DND-41 (cell line): ENCODE data around the gene CDK3.

Experiments used
- ATAC-seq: fragments of 200-7000 bp; cut with Tn5 transposase; 3 replicates; pipeline ENCODE4 v1.9.1; 2021; ENCODE audit warnings: low read depth; ENCODE audit not compliant: insufficient read depth
- DNase-seq: peaks from one replicate; pipeline ENCODE4 v3.0.0-alpha.2; 2020
- H2AFZ ChIP-seq: 2 replicates; pipeline ENCODE4 v1.6.0; 2012; ENCODE audit warnings: low read depth, low read length
- H3K27ac ChIP-seq: 2 replicates; pipeline ENCODE4 v1.5.1; 2012; ENCODE audit warnings: low read length, inconsistent platforms
- H3K27me3 ChIP-seq: fragments of 200-600 bp; sonication (generic); 2 replicates; pipeline ENCODE4 v1.6.0; 2012; ENCODE audit warnings: low read length, mild to moderate bottlenecking, inconsistent platforms; ENCODE audit not compliant: insufficient read depth, poor library complexity
- H3K36me3 ChIP-seq: 2 replicates; pipeline ENCODE4 v1.5.1; 2012; ENCODE audit warnings: low read length, inconsistent platforms; ENCODE audit not compliant: insufficient read depth
- H3K4me1 ChIP-seq: 2 replicates; pipeline ENCODE4 v1.5.1; 2012; ENCODE audit warnings: mild to moderate bottlenecking, low read length; ENCODE audit not compliant: insufficient read depth
- H3K4me2 ChIP-seq: 2 replicates; pipeline ENCODE4 v1.6.0; 2012; ENCODE audit warnings: mild to moderate bottlenecking, moderate library complexity, low read length, inconsistent platforms; ENCODE audit not compliant: insufficient read depth
- H3K4me3 ChIP-seq, 2 experiments: fragments of 200-600 bp in 1 of 2; shearing (Covaris generic) in 1 of 2; 2 replicates each; pipeline ENCODE4 v1.5.1; 2012 to 2016; ENCODE audit warnings: inconsistent platforms in 2 of 2, low read length in 2 of 2, mild to moderate bottlenecking in 2 of 2, low read depth in 1 of 2, moderate library complexity in 1 of 2
- H3K79me2 ChIP-seq: 2 replicates; pipeline ENCODE4 v1.6.0; 2012; ENCODE audit warnings: low read length, inconsistent platforms; ENCODE audit not compliant: insufficient read depth
- H3K9ac ChIP-seq: 2 replicates; pipeline ENCODE4 v1.6.0; 2012; ENCODE audit warnings: low read depth, mild to moderate bottlenecking, inconsistent platforms, low read length, moderate library complexity
- H3K9me3 ChIP-seq: 2 replicates; pipeline ENCODE4 v1.5.1; 2012; ENCODE audit warnings: low read length, moderate library complexity, mild to moderate bottlenecking, inconsistent platforms; ENCODE audit not compliant: insufficient read depth, severe bottlenecking
- H4K20me1 ChIP-seq: 2 replicates; pipeline ENCODE4 v1.6.0; 2012; ENCODE audit warnings: low read length; ENCODE audit not compliant: insufficient read depth
- CTCF ChIP-seq: IDR thresholded peaks from 2 replicates; pipeline ENCODE4 v1.5.1; 2012; ENCODE audit warnings: borderline replicate concordance, low read length, moderate library complexity, mild to moderate bottlenecking; ENCODE audit not compliant: poor library complexity, severe bottlenecking; ENCODE audit errors: extremely low read depth
- EZH2 ChIP-seq: IDR thresholded peaks from 3 replicates; pipeline ENCODE4 v1.6.1; 2012; ENCODE audit warnings: borderline replicate concordance, low read depth, mild to moderate bottlenecking, moderate library complexity, low read length, inconsistent platforms; ENCODE audit not compliant: severe bottlenecking

CDK3 gene

GRCh38 chr17:76053246-76054111 is 52.8 kb downstream of the CDK3 start:
- peaks cover 87% of the 10 kb centered on the region for H3K36me3 ChIP-seq
- TF ChIP-seq EZH2: no peak
- TF ChIP-seq CTCF: no peak
- H2AFZ ChIP-seq: no peak overlapping the region

GRCh38 chr17:76054112-76054476 is 53.4 kb downstream of the CDK3 start:
- Histone ChIP-seq H3K4me3 (no peak overlapping the region), H4K20me1 (no peaks in the 10 kb centered on the region), H3K4me2 (no peak overlapping the region), H3K36me3 (peaks cover 87% of the 10 kb centered on the region), H3K79me2 (peaks cover 17% of the 10 kb centered on the region), H3K4me1 (no peaks in the 10 kb centered on the region), H3K9me3 (no peaks in the 10 kb centered on the region), H2AFZ (no peak overlapping the region), H3K27ac (no peak overlapping the region), H3K27me3 (no peaks in the 10 kb centered on the region), H3K9ac (no peak overlapping the region)
- ATAC-seq (no peak), DNase-seq (no peak)
- TF ChIP-seq CTCF: no peak
- no peak for TF ChIP-seq EZH2

More at GRCh38 chr17:76053246-76054111, 52.8 kb downstream of the CDK3 start:
- Histone ChIP-seq H3K27ac (no peak overlapping the region), H3K4me1 (no peaks in the 10 kb centered on the region), H3K79me2 (peaks cover 17% of the 10 kb centered on the region), H3K9ac (no peak overlapping the region), H3K4me2 (no peak overlapping the region), H3K9me3 (no peaks in the 10 kb centered on the region), H3K4me3 (no peak overlapping the region), H4K20me1 (no peaks in the 10 kb centered on the region), H3K27me3 (no peaks in the 10 kb centered on the region)
- no peak for DNase-seq
- ATAC-seq: no peak
